GM23338 (cell line): ENCODE measurements around the gene XPR1.

Experiments used
- CREB1 ChIP-seq: fragments of 250-450 bp; sonication (Bioruptor Pico); IDR thresholded peaks from 2 replicates; pipeline ENCODE4 v1.5.0; 2020; ENCODE audit warnings: low read depth, mild to moderate bottlenecking, moderate library complexity
- ETS1 ChIP-seq: IDR thresholded peaks from 2 replicates; pipeline ENCODE4 v1.6.1; 2016; ENCODE audit warnings: antibody characterized with exemption
- EZH2 ChIP-seq: fragments of 200-600 bp; sonication (generic); IDR thresholded peaks from one replicate; pipeline ENCODE4 v1.8.0; 2017; ENCODE audit warnings: antibody characterized with exemption, mild to moderate bottlenecking, low read depth; ENCODE audit not compliant: unreplicated experiment
- EZH2phosphoT487 ChIP-seq: fragments of 200-600 bp; sonication (generic); IDR thresholded peaks from one replicate; pipeline ENCODE4 v1.8.1; 2018; ENCODE audit warnings: antibody characterized with exemption; ENCODE audit not compliant: unreplicated experiment
- JUNB ChIP-seq: IDR thresholded peaks from one replicate; pipeline ENCODE4 v1.6.1; 2016; ENCODE audit warnings: antibody characterized with exemption; ENCODE audit not compliant: unreplicated experiment
- POLR2AphosphoS5 ChIP-seq: IDR thresholded peaks from 2 replicates; pipeline ENCODE4 v1.6.1; 2016; ENCODE audit warnings: antibody characterized with exemption, low read depth
- REST ChIP-seq: IDR thresholded peaks from one replicate; pipeline ENCODE4 v1.6.1; 2018; ENCODE audit warnings: antibody characterized with exemption; ENCODE audit not compliant: unreplicated experiment
- ZNF114 ChIP-seq: fragments of 250-450 bp; sonication (Bioruptor Pico); IDR thresholded peaks from 2 replicates; pipeline ENCODE4 v1.5.0; 2020; ENCODE audit warnings: mild to moderate bottlenecking, moderate library complexity
- TF ChIP-seq, protein P1 (sequence below), 2 experiments: fragments of 200-600 bp in 1 of 2; sonication (generic) in 1 of 2; conservative IDR thresholded peaks; 2 replicates each; pipeline versions ENCODE4 v1.5.1 to v1.6.1; 2016 to 2017; ENCODE audit warnings: antibody characterized with exemption in 2 of 2, low read depth in 2 of 2, mild to moderate bottlenecking in 2 of 2, moderate library complexity in 1 of 2

DNA sequence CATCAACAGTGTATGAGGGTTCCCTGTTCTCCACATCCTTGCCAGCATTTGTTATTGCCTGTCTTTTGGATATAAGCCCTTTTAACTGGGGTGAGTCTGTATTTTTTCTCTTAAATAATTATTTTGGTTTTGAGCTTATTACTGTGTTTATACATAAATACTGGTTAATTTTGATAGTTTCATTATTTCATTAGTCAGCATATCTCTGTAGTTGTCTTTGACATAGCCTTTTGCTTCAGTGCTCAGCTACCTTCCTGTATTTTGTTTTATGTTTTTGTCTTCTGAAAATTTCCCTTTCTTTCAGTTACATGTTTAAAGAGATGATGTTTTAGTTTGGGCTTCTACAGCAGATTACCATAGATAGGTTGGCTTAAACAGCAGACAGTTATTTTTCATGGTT is 138.1 kb downstream of the XPR1 start:
- TF ChIP-seq, protein P1, sequence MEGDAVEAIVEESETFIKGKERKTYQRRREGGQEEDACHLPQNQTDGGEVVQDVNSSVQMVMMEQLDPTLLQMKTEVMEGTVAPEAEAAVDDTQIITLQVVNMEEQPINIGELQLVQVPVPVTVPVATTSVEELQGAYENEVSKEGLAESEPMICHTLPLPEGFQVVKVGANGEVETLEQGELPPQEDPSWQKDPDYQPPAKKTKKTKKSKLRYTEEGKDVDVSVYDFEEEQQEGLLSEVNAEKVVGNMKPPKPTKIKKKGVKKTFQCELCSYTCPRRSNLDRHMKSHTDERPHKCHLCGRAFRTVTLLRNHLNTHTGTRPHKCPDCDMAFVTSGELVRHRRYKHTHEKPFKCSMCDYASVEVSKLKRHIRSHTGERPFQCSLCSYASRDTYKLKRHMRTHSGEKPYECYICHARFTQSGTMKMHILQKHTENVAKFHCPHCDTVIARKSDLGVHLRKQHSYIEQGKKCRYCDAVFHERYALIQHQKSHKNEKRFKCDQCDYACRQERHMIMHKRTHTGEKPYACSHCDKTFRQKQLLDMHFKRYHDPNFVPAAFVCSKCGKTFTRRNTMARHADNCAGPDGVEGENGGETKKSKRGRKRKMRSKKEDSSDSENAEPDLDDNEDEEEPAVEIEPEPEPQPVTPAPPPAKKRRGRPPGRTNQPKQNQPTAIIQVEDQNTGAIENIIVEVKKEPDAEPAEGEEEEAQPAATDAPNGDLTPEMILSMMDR (conservative IDR thresholded peaks at IDR 0.05; ENCODE audit: low read depth in 2 of 2), result no peak
- no peak for TF ChIP-seq REST
- TF ChIP-seq EZH2, result no peak
- no peak for TF ChIP-seq ZNF114 (CRISPR knock-in tag)
- TF ChIP-seq CREB1 (CRISPR knock-in tag), result no peak
- no peak for TF ChIP-seq ETS1
- TF ChIP-seq EZH2phosphoT487, result no peak
- TF ChIP-seq POLR2AphosphoS5, result no peak
- TF ChIP-seq JUNB, result no peak
